ENCODE measurements around the gene HTRA3.

- TF ChIP-seq CTCF (IDR thresholded peaks at IDR 0.05) (no peak), EP300 (IDR thresholded peaks at IDR 0.05) (no peak), POLR2A (IDR thresholded peaks at IDR 0.05) (no peak), POLR2AphosphoS5 (IDR thresholded peaks at IDR 0.05) (no peak)
These were observed 15.8 kb downstream of the HTRA3 start for GRCh38 chr4:8285143-8285975.

All from suprapubic skin (tissue), 4 donors.